Activated naive CD4-positive, alpha-beta T cell treated with anti-CD3 and anti-CD28 coated beads for 36 hours (primary cell): Measurements from ENCODE around the gene CNFN. TPM values are rescaled to one million over a fixed set of nuclear protein-coding genes. Genes with fewer than 3 reads are reported as not detected.

ENCODE experiments used
- CTCF ChIA-PET: fragments of 350-600 bp; sonication (Branson Sonifier 250); formaldehyde crosslinking; loops from one replicate; lab custom pipeline; 2021; ENCODE audit warnings: antibody characterized with exemption; lab: Charles Lee
- DNase-seq: peaks from one replicate; pipeline ENCODE4 v3.0.0-alpha.2; 2020
- H3K27ac Mint-ChIP-seq: one replicate; pipeline ENCODE4 v1.8.0; 2021; ENCODE audit warnings: mild to moderate bottlenecking, mixed read lengths
- H3K27me3 Mint-ChIP-seq: one replicate; pipeline ENCODE4 v1.8.0; 2021; ENCODE audit warnings: low read depth, mixed read lengths
- H3K36me3 Mint-ChIP-seq: one replicate; pipeline ENCODE4 v1.8.0; 2021; ENCODE audit warnings: low read depth, mixed read lengths
- H3K4me1 Mint-ChIP-seq: one replicate; pipeline ENCODE4 v1.8.0; 2021; ENCODE audit warnings: low read depth, mixed read lengths
- H3K4me3 Mint-ChIP-seq: one replicate; pipeline ENCODE4 v1.8.0; 2021; ENCODE audit warnings: mild to moderate bottlenecking, moderate library complexity, mixed read lengths
- H3K9me3 Mint-ChIP-seq: one replicate; pipeline ENCODE4 v1.8.0; 2021; ENCODE audit warnings: mixed read lengths
- intact Hi-C: fragments of 100-400 bp; cut with micrococcal nuclease; formaldehyde crosslinking; loops from one replicate; pipeline ENCODE4 v1.15.1; 2023
- total RNA-seq, 2 experiments: library from RNA; stranded (reverse); gene quantifications; one replicate each; pipeline ENCODE4 v1.2.3, GENCODE V29; 2021

The CNFN gene, protein sequence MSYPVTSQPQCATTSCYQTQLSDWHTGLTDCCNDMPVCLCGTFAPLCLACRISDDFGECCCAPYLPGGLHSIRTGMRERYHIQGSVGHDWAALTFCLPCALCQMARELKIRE
- total RNA-seq, result not detected

GRCh38 chr19:42389899-42390298, at the start of gene CNFN:
TSS of gene CNFN (minus strand) at chr19:42390297. CDS start at chr19:42389037, 1,260 bp downstream.
- H3K4me3 Mint-ChIP-seq, result no peak within 1 kb of the TSS
- CTCF ChIA-PET, result no interaction called here
- no peaks in the 10 kb centered on the region for H3K9me3 Mint-ChIP-seq
- no peak within 1 kb of the TSS for H3K27ac Mint-ChIP-seq
- H3K36me3 Mint-ChIP-seq, result no peaks in the 10 kb centered on the region
- intact Hi-C loops, result no loop called here
- DNase-seq, result no peak
- H3K4me1 Mint-ChIP-seq, result peaks cover 5% of the 10 kb centered on the region
- H3K27me3 Mint-ChIP-seq, result peaks cover 26% of the 10 kb centered on the region

GRCh38 chr19:42436006-42436405, 45.9 kb upstream of the CNFN start:
- Mint-ChIP-seq H3K4me3 (no peak overlapping the region), H3K27me3 (no peaks in the 10 kb centered on the region), H3K36me3 (no peaks in the 10 kb centered on the region), H3K9me3 (no peaks in the 10 kb centered on the region), H3K27ac (no peak overlapping the region), H3K4me1 (peaks cover 13% of the 10 kb centered on the region)
- CTCF ChIA-PET, result interaction anchor here (0.6 to 3.6 kb wide), 2 partner anchors 16 to 302 kb away, joined by 3 to 18 read pairs; no protein-coding TSS in a partner anchor
- intact Hi-C loops, result no loop called here
- no peak for DNase-seq

DNA sequence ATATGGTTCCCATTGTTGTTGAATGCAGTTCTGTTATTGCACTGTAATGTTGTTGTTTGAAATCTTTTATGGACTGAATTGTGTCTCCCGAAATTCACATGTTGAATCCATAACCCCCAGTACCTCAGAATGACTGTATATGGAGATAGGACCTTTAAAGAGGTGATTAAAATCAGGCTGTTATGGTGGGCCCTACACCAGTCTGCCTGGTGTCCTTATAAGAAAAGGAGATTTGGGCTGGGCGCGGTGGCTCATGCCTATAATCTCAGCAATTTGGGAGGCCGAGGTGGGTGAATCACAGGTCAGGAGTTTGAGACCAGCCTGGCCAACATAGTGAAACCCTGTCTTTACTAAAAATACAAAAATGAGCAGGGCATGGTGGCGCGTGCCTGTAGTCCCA, 45.2 kb upstream of the CNFN start:
- no peak for DNase-seq
- no peak overlapping the region for H3K4me3 Mint-ChIP-seq
- H3K27me3 Mint-ChIP-seq, result no peaks in the 10 kb centered on the region
- intact Hi-C loops, result no loop called here
- no peaks in the 10 kb centered on the region for H3K36me3 Mint-ChIP-seq
- no peak overlapping the region for H3K27ac Mint-ChIP-seq
- no peaks in the 10 kb centered on the region for H3K9me3 Mint-ChIP-seq
- H3K4me1 Mint-ChIP-seq, result peaks cover 6% of the 10 kb centered on the region
- CTCF ChIA-PET, result interaction anchor here (0.6 to 3.6 kb wide), 4 partner anchors 12 to 195 kb away, joined by 3 to 18 read pairs (median 4); no protein-coding TSS in a partner anchor

DNA sequence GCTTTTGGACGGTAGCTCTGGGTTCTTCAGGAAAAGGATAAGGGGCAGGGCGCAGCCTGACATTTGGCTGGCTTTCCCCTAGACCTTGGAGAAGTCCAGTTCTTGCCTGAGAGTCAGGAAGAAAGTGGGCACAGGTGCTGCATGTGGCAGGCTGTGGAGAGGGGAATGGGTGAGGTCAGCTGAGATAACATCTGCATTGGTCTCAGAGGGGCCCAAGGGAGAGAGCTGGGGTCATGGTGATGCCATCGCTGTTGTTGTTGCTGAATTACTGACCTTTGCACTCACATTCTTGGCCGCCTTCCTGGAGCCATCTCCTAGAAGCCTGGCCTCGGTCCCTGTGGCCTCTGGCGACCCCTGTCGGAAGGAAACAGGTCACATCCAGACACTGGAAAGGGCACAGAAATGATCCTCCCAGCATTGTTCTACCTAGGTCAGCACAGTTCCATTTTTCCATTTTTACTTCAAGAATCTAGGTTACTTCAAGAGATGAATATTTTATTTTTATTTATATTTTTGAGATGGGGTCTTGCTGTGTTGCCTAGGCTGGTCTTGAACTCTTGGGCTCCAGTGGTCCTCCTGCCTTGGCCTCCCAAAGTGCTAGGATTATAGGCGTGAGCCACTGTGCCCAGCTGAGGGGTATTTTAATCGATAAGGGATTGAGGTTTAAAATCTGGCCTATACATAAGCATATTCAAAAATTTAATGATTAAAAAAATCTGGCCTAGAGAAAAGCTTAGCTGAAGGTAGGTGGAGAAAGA, 43.6 kb upstream of the CNFN start:
- intact Hi-C loops, result loop anchor here (1.0 kb wide), 2 partner anchors 13 to 46 kb away; no protein-coding TSS in a partner anchor
- Mint-ChIP-seq H3K4me1 (peaks cover 6% of the 10 kb centered on the region), H3K9me3 (no peaks in the 10 kb centered on the region), H3K4me3 (no peak overlapping the region), H3K27me3 (no peaks in the 10 kb centered on the region), H3K36me3 (no peaks in the 10 kb centered on the region), H3K27ac (no peak overlapping the region)
- CTCF ChIA-PET, result interaction anchor here (0.7 to 3.6 kb wide), 10 partner anchors 9 to 325 kb away, joined by 3 to 18 read pairs (median 4); partner anchors contain the start of gene CEACAM1
- DNase-seq, result peak; percentile 83

- H3K27me3 Mint-ChIP-seq, result no peaks in the 10 kb centered on the region
- CTCF ChIA-PET, result interaction anchor here (2.4 kb wide), 1 partner anchor 10 kb away, joined by 12 read pairs; no protein-coding TSS in a partner anchor
- intact Hi-C loops, result no loop called here
- no peak overlapping the region for H3K4me3 Mint-ChIP-seq
- H3K27ac Mint-ChIP-seq, result no peak overlapping the region
- peaks cover 4% of the 10 kb centered on the region for H3K4me1 Mint-ChIP-seq
- DNase-seq, result no peak
- no peaks in the 10 kb centered on the region for H3K36me3 Mint-ChIP-seq
- H3K9me3 Mint-ChIP-seq, result no peaks in the 10 kb centered on the region
Measured at GRCh38 chr19:42431486-42431885, 41.4 kb upstream of the CNFN start.

GRCh38 chr19:42428676-42429075, 38.6 kb upstream of the CNFN start:
- H3K9me3 Mint-ChIP-seq, result no peaks in the 10 kb centered on the region
- CTCF ChIA-PET, result interaction anchor here (1.1 to 1.5 kb wide), 2 partner anchors 10 to 13 kb away, joined by 6 to 8 read pairs; no protein-coding TSS in a partner anchor
- no peaks in the 10 kb centered on the region for H3K36me3 Mint-ChIP-seq
- peaks cover 3% of the 10 kb centered on the region for H3K4me1 Mint-ChIP-seq
- no peak overlapping the region for H3K27ac Mint-ChIP-seq
- H3K4me3 Mint-ChIP-seq, result no peak overlapping the region
- H3K27me3 Mint-ChIP-seq, result no peaks in the 10 kb centered on the region
- no peak for DNase-seq
- intact Hi-C loops, result no loop called here

GRCh38 chr19:42427313-42427712, 37.2 kb upstream of the CNFN start, which contains the start of gene LIPE:
TSS of gene LIPE (minus strand) at chr19:42427388. CDS start at chr19:42427149, 239 bp downstream.
- Mint-ChIP-seq H3K4me3 (no peak within 1 kb of the TSS), H3K4me1 (peaks cover 7% of the 10 kb centered on the region), H3K27me3 (no peaks in the 10 kb centered on the region), H3K9me3 (no peaks in the 10 kb centered on the region), H3K36me3 (no peaks in the 10 kb centered on the region), H3K27ac (no peak within 1 kb of the TSS)
- DNase-seq, result no peak
- CTCF ChIA-PET, result interaction anchor here (1.1 kb wide), 1 partner anchor 11 kb away, joined by 8 read pairs; no protein-coding TSS in a partner anchor
- intact Hi-C loops, result no loop called here

DNA sequence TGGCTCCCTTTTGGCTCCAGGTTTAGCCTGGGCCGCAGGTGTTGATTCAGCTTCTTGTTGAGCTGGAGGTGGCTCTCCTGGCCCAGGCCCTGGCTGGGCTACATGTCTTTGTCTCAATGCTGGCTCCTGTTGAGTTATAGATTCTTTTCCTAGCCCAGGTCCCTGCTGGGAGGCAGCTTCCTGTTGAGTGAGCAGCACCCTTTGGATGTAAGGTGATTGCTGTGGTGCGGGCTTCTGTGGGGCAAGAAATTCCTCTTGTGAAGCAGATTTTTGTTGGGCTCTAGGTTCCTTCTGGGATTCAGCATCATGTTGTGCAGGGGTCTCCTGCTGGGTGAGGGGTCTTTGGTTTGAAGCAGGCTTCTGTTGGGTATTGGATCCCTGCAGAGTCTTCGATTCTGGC, 36.5 kb upstream of the CNFN start:
- no peak for DNase-seq
- intact Hi-C loops, result no loop called here
- peaks cover 14% of the 10 kb centered on the region for H3K4me1 Mint-ChIP-seq
- no peak overlapping the region for H3K27ac Mint-ChIP-seq
- no peaks in the 10 kb centered on the region for H3K27me3 Mint-ChIP-seq
- no peak overlapping the region for H3K4me3 Mint-ChIP-seq
- CTCF ChIA-PET, result interaction anchor here (1.8 kb wide), 1 partner anchor 11 kb away, joined by 7 read pairs; no protein-coding TSS in a partner anchor
- no peaks in the 10 kb centered on the region for H3K36me3 Mint-ChIP-seq
- H3K9me3 Mint-ChIP-seq, result no peaks in the 10 kb centered on the region

GRCh38 chr19:42424712-42425131, 34.6 kb upstream of the CNFN start:
- no peak overlapping the region for H3K4me3 Mint-ChIP-seq
- no peak overlapping the region for H3K27ac Mint-ChIP-seq
- H3K27me3 Mint-ChIP-seq, result no peaks in the 10 kb centered on the region
- CTCF ChIA-PET, result interaction anchor here (0.8 to 3.2 kb wide), 2 partner anchors 8 to 14 kb away, joined by 4 to 15 read pairs; no protein-coding TSS in a partner anchor
- intact Hi-C loops, result loop anchor here (5.0 kb wide), 2 partner anchors 97 to 317 kb away; partner anchors contain the start of gene MEGF8
- peaks cover 32% of the 10 kb centered on the region for H3K4me1 Mint-ChIP-seq
- DNase-seq, result no peak
- no peaks in the 10 kb centered on the region for H3K9me3 Mint-ChIP-seq
- H3K36me3 Mint-ChIP-seq, result peaks cover 4% of the 10 kb centered on the region

DNA sequence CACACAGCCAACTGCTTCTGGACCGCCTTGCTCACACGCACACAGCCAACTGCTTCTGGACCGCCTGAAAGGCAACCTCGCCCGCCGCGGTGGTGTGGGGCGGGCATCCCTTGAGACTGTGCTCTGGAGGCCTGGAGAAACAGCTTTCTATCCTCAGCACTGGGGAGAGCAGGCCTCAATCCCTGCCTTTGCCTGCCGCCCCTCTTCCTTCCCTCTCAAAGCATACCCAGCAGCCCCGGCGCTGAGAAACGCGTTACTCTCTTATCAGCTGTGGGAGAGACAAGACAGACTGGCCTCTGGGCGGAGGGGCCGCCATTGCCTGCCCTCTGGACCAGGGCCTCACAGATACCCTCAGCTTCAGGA, 34.2 kb upstream of the CNFN start:
- intact Hi-C loops, result loop anchor here (5.0 kb wide), 2 partner anchors 97 to 317 kb away; partner anchors contain the start of gene MEGF8
- Mint-ChIP-seq H3K9me3 (no peaks in the 10 kb centered on the region), H3K4me3 (peak overlapping the region; percentile 93), H3K27ac (no peak overlapping the region), H3K36me3 (peaks cover 5% of the 10 kb centered on the region), H3K4me1 (peaks cover 32% of the 10 kb centered on the region), H3K27me3 (no peaks in the 10 kb centered on the region)
- DNase-seq, result no peak
- CTCF ChIA-PET, result interaction anchor here (0.8 to 3.2 kb wide), 3 partner anchors 9 to 17 kb away, joined by 4 to 15 read pairs (median 12); no protein-coding TSS in a partner anchor

GRCh38 chr19:42423462-42424344, 33.6 kb upstream of the CNFN start:
- CTCF ChIA-PET, result interaction anchor here (0.6 to 3.2 kb wide), 7 partner anchors 9 to 26 kb away, joined by 3 to 15 read pairs (median 4); no protein-coding TSS in a partner anchor
- Mint-ChIP-seq H3K27ac (peak overlapping the region; percentile 86), H3K27me3 (no peaks in the 10 kb centered on the region), H3K4me1 (peaks cover 33% of the 10 kb centered on the region), H3K4me3 (peak overlapping the region; percentile 93), H3K9me3 (no peaks in the 10 kb centered on the region), H3K36me3 (peaks cover 6% of the 10 kb centered on the region)
- DNase-seq, result peak; percentile 96
- intact Hi-C loops, result loop anchor here (1.0 to 5.0 kb wide), 9 partner anchors 26 to 348 kb away; partner anchors contain the start of genes GSK3A, MEGF8, PAFAH1B3 and POU2F2
